Mucosa of stomach (tissue), 1 donor: ENCODE results near the gene SEMA6A.

Experiments used
- H3K27me3 ChIP-seq: one replicate; pipeline ENCODE4 v1.7.0; 2013; ENCODE audit warnings: mild to moderate bottlenecking, low read length; ENCODE audit not compliant: control insufficient read depth, insufficient read depth
- H3K36me3 ChIP-seq: one replicate; pipeline ENCODE4 v1.7.0; 2013; ENCODE audit warnings: low read length; ENCODE audit not compliant: control insufficient read depth, insufficient read depth
- H3K4me1 ChIP-seq: one replicate; pipeline ENCODE4 v1.7.0; 2013; ENCODE audit warnings: mild to moderate bottlenecking, low read length; ENCODE audit not compliant: control insufficient read depth, insufficient read depth
- H3K4me3 ChIP-seq: one replicate; pipeline ENCODE4 v1.7.0; 2013; ENCODE audit warnings: low read length
- H3K9ac ChIP-seq: one replicate; pipeline ENCODE4 v1.7.0; 2013; ENCODE audit warnings: mild to moderate bottlenecking, low read length, moderate library complexity
- H3K9me3 ChIP-seq: one replicate; pipeline ENCODE4 v1.7.0; 2013; ENCODE audit warnings: mild to moderate bottlenecking, low read length, moderate library complexity; ENCODE audit not compliant: control insufficient read depth
- donor health status: Pancreatic carcinoma.

SEMA6A gene

DNA sequence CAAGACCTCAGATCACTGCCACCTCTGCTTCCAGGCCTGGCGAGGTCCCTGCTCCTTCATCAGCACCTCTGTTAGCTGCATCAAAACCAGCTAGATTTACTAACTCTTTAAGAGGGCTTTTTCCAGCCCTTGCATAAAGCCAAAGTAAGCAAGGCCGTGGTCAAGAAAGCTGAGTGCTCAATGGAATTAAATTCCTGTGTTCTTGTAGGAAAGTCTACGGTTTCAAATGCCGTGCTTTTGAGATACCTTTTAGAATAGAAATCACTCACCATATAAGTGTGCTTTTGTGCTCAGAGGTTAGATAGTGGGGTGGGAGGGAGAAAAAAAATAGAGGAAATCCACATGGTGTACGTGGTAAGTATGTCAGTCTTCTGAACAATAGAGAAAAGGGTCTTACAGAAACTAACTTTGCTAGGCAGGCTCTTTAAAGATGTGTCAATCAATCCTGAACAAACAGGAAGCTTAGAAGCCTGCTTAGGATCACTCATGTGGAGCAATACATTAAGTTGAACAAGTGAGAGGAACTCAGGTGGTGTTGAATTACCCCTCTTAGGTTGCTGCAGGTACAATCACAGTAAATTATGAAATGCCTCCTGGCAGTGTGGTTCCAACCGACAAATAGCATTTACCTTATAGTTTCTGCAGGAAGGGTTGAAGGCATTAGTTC lies 79.7 kb downstream of the SEMA6A start:
- Histone ChIP-seq H3K9ac (no peak overlapping the region), H3K4me1 (no peaks in the 10 kb centered on the region), H3K27me3 (no peaks in the 10 kb centered on the region), H3K4me3 (no peak overlapping the region), H3K36me3 (no peaks in the 10 kb centered on the region), H3K9me3 (no peaks in the 10 kb centered on the region)

DNA sequence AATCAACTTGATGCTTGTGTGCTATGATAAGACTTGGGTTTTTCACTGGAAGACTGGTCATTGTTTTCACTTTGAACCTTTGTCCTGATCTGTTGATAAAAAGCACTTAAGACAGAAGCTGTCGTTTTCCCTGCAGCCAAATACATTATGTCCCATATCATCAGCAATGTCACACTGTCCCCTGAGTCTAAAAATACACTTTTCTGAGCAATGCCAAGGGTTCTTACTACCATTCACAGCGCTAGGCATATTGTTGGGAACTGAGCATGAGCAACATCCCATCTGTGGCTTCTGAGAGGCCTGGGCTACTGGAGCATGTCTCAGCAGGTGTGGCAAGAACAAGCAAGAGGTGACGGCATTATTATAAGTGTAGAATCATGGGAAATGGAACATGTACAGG lies 81.8 kb downstream of the SEMA6A start:
- Histone ChIP-seq H3K27me3 (no peaks in the 10 kb centered on the region), H3K4me3 (no peak overlapping the region), H3K4me1 (no peaks in the 10 kb centered on the region), H3K36me3 (no peaks in the 10 kb centered on the region), H3K9me3 (no peaks in the 10 kb centered on the region), H3K9ac (no peak overlapping the region)

DNA sequence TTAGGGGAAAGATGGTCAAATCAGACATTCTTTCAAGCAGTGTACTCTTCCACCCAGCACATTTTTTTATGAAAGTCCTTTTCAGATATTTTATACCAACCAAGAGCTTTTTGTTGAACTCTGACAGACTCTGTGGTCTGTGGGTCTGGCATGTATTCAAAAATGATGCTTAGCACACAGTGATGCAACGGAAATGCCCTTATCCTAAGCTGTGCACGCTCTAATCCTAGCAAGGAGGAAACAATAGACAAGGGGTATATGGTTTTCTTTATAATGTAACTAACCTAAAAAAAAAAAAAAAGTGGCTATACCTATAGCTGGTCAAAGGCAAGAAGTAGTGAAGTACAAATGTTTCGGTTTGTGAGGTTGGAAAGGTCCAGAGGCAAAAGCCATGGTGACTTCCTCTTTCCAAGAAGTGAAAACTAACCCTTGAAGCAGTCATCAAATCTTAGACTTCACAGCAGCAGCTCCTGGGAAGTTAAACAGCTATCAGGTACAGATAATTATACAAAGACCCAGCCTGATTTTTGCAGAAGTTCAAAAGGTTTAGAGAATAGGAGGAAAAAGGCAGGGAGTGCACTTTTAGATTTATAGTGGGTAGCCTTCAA lies 82.5 kb downstream of the SEMA6A start:
- no peak overlapping the region for H3K4me3 ChIP-seq
- H3K27me3 ChIP-seq: no peaks in the 10 kb centered on the region
- H3K36me3 ChIP-seq: no peaks in the 10 kb centered on the region
- no peak overlapping the region for H3K9ac ChIP-seq
- no peaks in the 10 kb centered on the region for H3K9me3 ChIP-seq
- no peaks in the 10 kb centered on the region for H3K4me1 ChIP-seq

DNA sequence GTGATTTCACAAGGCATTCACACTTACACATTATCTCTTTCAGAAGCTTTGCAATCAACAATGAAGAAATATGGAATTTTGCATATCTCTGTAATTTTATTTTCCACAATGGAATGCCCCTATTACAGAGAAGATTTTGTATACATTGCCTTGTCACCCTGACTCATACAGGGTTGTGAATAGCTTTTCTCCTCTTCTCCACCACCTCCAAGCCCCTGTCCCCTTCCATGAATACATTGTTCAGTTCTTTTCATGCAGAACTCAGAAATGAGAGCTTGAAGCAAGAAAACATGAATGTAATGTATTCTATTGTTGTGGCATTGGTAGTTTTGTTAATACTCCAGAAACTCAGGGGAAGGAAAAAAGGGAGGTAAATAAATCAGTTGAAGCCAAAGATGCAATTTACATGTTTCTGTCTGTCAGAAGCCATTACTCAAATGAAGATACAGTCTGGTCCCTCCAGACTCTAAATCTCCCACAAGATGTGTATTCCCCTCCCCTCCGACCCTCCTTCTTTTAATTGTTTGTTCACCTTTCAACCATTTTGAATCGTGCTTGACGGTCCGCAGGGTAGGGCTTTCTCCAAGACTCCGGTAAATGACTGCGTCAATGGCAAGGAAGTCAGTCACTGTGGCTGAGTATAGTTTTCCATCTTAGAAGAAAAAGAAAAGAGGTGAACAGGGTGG lies 86.1 kb downstream of the SEMA6A start:
- Histone ChIP-seq H3K4me1 (no peaks in the 10 kb centered on the region), H3K4me3 (no peak overlapping the region), H3K9ac (no peak overlapping the region), H3K27me3 (no peaks in the 10 kb centered on the region), H3K9me3 (no peaks in the 10 kb centered on the region), H3K36me3 (no peaks in the 10 kb centered on the region)

DNA sequence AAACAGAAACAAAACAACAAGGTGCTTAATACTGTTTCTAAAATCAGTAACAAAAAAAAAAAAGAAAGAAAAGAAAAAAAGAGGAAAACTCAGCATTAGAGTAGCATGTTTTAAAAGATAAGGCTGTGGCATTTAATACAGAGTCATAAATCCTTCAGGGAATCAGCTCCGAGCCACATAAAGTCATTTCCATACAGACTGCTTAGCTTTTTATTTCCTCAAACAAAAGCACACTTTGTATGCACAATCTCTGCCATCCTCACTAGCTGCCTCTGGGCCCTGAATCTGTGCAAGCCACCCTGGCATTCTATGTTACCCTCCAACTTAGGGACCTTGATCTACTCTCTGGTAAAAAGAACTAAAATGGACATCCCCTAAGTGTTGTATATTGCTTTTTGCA lies 87.6 kb downstream of the SEMA6A start:
- H3K9ac ChIP-seq: no peak overlapping the region
- no peaks in the 10 kb centered on the region for H3K4me1 ChIP-seq
- no peaks in the 10 kb centered on the region for H3K9me3 ChIP-seq
- H3K4me3 ChIP-seq: no peak overlapping the region
- no peaks in the 10 kb centered on the region for H3K27me3 ChIP-seq
- no peaks in the 10 kb centered on the region for H3K36me3 ChIP-seq

DNA sequence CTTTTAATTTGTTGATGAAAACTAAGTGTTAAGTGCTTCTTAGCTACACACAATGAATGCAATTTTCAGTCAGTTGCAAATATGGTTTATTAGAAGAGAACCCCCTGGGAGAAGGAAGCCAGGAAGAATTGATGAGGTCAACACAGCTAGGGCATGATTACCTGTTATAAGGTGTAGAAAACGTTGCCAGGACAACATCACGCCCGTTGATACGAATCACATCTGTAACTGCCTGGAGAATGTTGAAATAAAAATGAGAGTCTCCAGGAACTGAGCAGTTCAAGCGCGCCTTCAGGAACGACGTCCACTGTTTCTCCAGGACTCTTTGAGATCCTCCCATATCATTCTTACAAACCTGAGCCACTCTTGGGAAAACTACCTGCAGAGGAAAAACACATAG lies 88.0 kb downstream of the SEMA6A start:
- Histone ChIP-seq H3K27me3 (no peaks in the 10 kb centered on the region), H3K4me1 (no peaks in the 10 kb centered on the region), H3K4me3 (no peak overlapping the region), H3K36me3 (no peaks in the 10 kb centered on the region), H3K9ac (no peak overlapping the region), H3K9me3 (no peaks in the 10 kb centered on the region)

DNA sequence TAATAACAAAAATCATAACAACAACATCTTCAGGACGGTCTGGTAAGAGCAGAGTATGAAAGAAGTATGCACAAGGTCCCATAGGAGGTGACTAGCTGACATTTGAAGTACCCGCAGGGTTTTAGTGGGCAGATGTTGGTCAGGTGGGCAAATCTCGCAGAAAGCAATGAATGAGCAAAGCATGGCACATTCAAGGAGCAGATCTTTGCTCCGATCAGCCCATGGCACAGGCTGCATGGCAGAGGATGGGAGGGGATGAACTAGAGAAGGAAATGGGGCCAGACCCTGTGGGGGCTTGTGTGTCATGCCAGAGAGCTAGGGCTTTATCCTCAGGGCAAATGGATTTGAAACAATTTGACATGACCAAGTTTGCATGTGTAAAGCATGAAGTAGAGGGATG lies 90.0 kb downstream of the SEMA6A start:
- H3K4me3 ChIP-seq: no peak overlapping the region
- H3K27me3 ChIP-seq: no peaks in the 10 kb centered on the region
- no peak overlapping the region for H3K9ac ChIP-seq
- H3K36me3 ChIP-seq: no peaks in the 10 kb centered on the region
- H3K9me3 ChIP-seq: no peaks in the 10 kb centered on the region
- no peaks in the 10 kb centered on the region for H3K4me1 ChIP-seq

DNA sequence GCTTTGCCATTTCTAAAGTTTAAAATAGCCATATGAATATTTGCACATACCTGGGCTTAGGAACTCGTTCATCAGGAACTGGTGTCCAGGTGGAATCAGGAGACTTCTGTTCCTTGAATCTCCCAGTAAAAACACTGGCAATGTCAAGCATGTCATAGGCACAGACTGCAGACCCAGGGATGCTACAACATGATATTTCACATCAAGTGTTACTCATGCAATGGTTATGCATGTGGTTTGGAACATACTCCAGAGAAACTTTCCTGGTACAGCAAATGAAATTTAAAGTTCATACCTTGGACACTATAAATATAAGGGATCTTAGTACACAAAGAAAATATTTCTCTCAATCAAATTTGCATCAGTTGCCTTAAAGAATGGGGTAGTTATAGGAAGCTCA lies 92.2 kb downstream of the SEMA6A start:
- Histone ChIP-seq H3K9ac (no peak overlapping the region), H3K36me3 (no peaks in the 10 kb centered on the region), H3K4me3 (no peak overlapping the region), H3K9me3 (no peaks in the 10 kb centered on the region), H3K4me1 (no peaks in the 10 kb centered on the region), H3K27me3 (no peaks in the 10 kb centered on the region)

DNA sequence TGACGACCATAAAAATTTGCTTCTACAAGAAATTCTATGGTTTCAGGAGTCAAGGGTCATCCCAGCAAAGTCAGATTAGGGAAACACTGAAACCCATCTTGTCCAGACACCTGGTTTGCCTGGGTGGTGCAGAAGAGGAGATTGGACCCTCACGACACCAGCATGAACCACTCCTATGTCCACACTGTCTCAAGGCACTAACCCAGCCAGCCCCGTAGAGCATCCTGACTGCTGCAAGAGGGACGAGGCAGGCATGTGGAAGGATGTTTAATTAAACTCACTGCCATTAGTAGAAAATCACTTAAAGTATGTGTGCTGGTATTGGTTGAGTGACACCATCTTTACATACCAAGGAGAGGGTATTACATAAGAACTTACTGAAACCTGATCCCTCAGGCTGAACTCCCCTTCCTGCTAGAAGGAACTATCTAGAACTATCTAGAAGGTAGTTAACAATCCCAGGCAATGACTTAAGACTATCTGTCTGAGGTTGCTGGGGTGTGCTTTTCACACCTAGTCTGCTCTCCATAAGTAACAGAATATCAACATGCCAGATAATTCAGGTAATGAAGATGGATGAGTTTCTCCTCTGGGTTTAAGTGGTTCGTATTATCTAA lies 93.6 kb downstream of the SEMA6A start:
- Histone ChIP-seq H3K4me3 (no peak overlapping the region), H3K36me3 (no peaks in the 10 kb centered on the region), H3K9ac (no peak overlapping the region), H3K9me3 (no peaks in the 10 kb centered on the region), H3K4me1 (no peaks in the 10 kb centered on the region), H3K27me3 (no peaks in the 10 kb centered on the region)

DNA sequence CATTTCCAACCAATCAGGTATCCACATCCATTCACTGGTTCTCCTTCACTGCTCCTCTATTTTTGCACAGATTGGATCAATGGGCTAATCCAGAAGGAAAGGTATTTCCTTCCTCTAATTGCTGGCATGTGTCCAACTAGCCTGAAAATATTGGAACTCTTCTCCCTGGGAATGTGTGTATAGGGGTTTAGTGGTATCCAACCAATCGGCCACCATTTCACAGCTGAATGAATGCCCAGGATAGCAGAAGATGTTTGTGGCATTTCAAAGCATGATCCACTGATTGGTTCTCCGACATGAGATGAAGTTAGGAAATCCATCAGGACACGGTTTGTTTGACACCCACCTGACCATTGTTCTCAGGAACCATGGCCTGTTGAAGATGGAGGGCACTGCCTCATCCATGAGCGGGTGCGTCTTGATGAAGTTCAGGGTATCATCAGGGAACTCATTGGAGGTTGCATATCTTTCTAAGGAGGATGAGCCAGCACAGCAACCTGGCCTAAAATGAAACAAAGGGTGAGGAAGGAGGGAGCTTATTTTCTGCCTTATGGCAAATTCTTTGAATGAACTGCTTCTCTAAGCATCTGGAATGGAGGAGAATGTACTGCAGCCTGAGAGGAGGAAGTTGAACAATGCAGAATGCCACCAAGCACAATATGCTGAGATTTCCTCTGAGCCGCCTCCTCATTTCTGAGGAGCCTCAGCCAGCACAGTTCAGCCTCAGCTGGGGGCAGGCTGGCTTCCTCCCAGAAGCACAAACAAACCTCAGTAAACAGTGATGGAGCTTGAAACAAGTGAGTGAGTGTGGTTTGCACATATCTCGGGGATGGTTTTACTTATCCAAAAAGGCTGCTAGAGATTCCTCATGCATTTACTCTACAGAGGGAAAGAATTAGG lies 94.6 kb downstream of the SEMA6A start:
- no peak overlapping the region for H3K9ac ChIP-seq
- H3K9me3 ChIP-seq: no peaks in the 10 kb centered on the region
- H3K4me1 ChIP-seq: no peaks in the 10 kb centered on the region
- H3K4me3 ChIP-seq: no peak overlapping the region
- H3K27me3 ChIP-seq: no peaks in the 10 kb centered on the region
- H3K36me3 ChIP-seq: no peaks in the 10 kb centered on the region

DNA sequence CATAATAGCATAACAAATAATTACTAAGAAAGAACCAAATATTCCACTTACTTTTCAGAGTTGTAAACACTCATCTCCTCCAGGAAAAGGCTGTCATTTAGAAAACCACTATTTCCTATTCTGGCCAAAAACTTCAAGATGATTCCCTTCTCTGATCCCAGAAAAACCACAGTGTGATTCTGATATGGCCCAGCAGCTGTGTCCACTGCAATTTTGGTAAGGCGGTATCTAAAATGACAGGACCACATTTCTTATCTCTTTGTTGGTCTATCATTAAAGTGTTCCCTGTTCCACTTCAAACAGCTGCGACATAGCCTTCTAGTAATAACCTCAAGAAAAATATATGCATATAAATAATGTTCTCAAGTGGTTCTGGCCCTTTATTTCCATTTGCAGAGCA lies 96.1 kb downstream of the SEMA6A start:
- Histone ChIP-seq H3K9me3 (no peaks in the 10 kb centered on the region), H3K9ac (no peak overlapping the region), H3K27me3 (no peaks in the 10 kb centered on the region), H3K36me3 (no peaks in the 10 kb centered on the region), H3K4me3 (no peak overlapping the region), H3K4me1 (no peaks in the 10 kb centered on the region)
